SIG-M5 treated with dmso at 0.1 percent for 504 hours (cell line): Measurements from ENCODE around the gene ERFE.

ENCODE experiments used
- DNase-seq: peaks from one replicate; lab custom pipeline; 2025; ENCODE audit not compliant: unreplicated experiment; lab: John Stamatoyannopoulos, UW

The ERFE gene

GRCh38 chr2:238203973-238204683, 45.4 kb downstream of the ERFE start:
- peak; percentile 8 for DNase-seq

GRCh38 chr2:238207006-238207405, 48.2 kb downstream of the ERFE start:
- DNase-seq: no peak

GRCh38 chr2:238216651-238217184, 57.9 kb downstream of the ERFE start:
- DNase-seq: no peak
